Measurements from ENCODE around the gene PI4KA.
"Not testable (repeated sequence)": the region's sequence is repeated elsewhere in the genome, so short reads cannot be mapped to it uniquely, and the experiment has no call there.

DNA sequence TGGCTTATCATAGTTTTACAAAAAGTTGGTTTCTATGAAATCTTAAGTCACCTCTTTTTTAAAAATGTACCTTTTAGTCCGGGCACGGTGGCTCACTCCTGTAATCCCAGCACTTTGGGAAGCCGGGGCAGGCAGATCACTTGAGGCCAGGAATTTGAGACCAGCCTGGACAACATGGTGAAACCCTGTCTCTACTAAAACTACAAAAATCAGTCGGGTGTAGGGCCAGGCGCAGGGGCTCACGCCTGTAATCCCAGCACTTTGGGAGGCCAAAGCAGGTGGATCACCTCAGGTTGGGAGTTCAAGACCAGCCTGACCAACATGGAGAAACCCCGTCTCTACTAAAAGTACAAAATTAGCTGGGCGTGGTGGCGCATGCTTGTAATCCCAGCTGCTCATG, 158.8 kb downstream of the PI4KA start:
- not testable (repeated sequence) for TF ChIP-seq CTCF (conservative IDR thresholded peaks at IDR 0.05 in 1 of 2, IDR thresholded peaks at IDR 0.05 in 1 of 2; ENCODE audit: low read depth in 1 of 2, low read length in 2 of 2); EZH2 (IDR thresholded peaks at IDR 0.05; ENCODE audit: low read length, missing control alignments)
